GM12872 (cell line): Measurements from ENCODE around the gene VIPR1.

Experiments used
- TF ChIP-seq, protein P1 (sequence below): IDR thresholded peaks from 3 replicates; pipeline ENCODE4 v1.5.1; 2011; ENCODE audit warnings: low read depth, mild to moderate bottlenecking, low read length, moderate library complexity; ENCODE audit not compliant: insufficient read depth

VIPR1 gene, protein sequence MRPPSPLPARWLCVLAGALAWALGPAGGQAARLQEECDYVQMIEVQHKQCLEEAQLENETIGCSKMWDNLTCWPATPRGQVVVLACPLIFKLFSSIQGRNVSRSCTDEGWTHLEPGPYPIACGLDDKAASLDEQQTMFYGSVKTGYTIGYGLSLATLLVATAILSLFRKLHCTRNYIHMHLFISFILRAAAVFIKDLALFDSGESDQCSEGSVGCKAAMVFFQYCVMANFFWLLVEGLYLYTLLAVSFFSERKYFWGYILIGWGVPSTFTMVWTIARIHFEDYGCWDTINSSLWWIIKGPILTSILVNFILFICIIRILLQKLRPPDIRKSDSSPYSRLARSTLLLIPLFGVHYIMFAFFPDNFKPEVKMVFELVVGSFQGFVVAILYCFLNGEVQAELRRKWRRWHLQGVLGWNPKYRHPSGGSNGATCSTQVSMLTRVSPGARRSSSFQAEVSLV

DNA sequence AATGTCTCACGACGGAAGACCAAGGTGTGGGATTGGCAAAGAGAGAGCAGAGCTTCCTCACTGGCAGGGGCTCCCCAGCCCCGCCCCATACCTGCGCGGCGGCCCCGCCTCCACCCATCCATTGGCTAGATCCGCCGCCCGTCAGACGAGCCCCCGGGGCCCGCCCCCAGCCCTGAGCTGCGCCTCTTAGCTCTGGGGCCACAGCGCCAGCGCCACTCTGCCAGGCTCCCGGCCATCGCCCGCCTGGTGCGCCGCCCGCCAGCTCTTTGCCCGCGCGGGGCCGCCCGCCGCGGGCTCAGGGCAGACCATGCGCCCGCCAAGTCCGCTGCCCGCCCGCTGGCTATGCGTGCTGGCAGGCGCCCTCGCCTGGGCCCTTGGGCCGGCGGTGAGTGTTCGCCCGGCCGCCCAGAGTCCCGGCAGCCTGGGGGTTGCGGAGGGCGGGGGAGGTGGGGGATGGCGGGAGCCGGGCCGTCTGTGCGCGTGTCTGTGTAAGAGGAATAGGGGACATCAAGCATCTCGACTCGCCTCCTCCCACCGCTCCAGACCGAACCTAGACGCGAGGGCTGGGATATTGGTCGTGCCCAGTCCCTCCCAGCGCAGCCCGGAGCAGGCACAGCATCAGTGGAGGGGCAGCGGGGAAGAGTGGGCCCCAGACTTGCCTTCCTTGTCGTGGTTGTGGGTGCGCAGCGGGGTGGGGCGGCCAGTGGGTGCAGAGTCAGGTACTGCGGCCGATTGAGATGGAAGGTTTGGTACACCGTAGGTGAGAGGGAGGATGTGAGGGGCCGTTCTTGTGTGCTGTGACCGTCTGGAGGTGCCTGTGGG lies at the start of gene VIPR1:
TSS of gene VIPR1 (plus strand) at position 215 of the 822 bp plus-strand sequence. CDS start at position 308, 93 bp downstream.
- TF ChIP-seq, protein P1, sequence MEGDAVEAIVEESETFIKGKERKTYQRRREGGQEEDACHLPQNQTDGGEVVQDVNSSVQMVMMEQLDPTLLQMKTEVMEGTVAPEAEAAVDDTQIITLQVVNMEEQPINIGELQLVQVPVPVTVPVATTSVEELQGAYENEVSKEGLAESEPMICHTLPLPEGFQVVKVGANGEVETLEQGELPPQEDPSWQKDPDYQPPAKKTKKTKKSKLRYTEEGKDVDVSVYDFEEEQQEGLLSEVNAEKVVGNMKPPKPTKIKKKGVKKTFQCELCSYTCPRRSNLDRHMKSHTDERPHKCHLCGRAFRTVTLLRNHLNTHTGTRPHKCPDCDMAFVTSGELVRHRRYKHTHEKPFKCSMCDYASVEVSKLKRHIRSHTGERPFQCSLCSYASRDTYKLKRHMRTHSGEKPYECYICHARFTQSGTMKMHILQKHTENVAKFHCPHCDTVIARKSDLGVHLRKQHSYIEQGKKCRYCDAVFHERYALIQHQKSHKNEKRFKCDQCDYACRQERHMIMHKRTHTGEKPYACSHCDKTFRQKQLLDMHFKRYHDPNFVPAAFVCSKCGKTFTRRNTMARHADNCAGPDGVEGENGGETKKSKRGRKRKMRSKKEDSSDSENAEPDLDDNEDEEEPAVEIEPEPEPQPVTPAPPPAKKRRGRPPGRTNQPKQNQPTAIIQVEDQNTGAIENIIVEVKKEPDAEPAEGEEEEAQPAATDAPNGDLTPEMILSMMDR = no peak

DNA sequence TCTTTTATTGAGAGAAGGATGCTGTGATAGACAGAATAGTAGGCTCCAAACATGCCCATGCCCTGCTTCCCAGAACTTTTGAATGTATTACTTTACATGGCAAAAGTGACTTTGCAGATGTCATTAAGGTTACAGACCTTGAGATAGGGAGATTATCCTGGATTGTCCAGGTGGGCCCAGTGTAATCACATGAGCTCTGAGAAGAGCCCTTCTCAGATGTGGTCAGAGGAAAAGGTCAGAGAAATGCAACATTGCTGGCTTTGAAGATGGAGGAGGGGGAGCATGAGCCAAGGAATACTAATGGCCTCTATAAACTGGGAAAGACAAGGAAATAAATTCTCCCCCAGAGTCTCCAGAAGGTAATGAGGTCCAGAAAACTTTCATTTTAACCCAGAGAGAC lies 46.2 kb upstream of the VIPR1 start:
- TF ChIP-seq, protein P1 = no peak

DNA sequence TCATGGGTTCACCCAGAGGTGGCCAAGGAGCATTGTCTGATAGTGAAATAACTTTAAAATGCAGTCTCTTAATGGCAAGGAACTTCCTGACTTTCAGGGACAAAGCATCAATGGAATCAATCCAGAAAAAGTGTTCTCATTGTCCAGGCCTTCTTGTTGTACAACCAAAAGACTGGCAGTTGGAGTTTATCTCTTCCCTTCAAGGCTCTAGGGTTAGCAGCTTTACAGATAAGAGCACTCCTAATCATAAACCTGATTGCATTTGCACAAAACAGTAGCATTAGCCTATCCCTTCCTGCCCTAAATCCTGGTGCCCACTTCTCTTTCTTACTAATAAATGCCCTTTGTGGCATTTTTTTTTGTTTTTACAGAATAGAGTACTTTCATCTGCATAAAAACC lies 43.3 kb upstream of the VIPR1 start:
- TF ChIP-seq, protein P1 = no peak

DNA sequence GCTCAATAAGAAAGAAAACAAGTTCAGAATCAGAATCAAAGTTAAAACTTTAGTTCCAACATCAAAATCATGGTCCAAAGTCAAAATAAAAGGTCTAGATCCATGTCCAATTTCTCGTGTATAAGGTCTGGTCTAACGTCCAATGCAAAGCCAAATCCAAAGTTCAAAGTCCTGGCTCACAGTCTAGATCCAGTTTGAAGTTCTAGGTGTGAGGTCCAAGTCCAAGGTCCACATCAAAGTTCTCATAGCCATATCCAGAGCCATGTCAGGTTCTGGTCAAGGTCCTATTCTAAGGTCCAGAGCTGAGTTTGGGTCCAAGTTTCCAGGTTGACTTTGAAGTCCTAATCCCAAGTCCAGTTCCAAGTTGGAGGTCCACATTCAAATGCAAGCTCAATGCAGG lies 40.7 kb upstream of the VIPR1 start:
- TF ChIP-seq, protein P1 = no peak

DNA sequence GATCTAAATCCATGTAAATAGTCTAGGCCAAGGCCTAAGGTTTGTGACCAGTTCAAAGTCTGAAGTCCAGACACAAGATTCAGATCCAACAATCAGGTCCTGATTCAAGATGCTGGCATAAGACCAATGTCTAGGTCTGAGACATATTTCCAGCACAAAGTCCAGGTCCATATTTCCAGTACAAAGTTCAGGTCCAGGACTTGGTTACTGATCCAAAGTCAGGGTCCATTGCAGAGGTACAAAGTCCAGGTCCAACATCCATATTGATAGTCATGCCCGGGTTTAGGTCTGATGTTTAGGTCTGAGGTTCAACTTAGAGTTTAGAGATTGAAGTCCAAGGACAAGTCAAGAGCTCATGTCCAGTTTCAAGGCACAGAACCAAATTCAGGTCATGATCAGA lies 39.4 kb upstream of the VIPR1 start:
- TF ChIP-seq, protein P1 = no peak

DNA sequence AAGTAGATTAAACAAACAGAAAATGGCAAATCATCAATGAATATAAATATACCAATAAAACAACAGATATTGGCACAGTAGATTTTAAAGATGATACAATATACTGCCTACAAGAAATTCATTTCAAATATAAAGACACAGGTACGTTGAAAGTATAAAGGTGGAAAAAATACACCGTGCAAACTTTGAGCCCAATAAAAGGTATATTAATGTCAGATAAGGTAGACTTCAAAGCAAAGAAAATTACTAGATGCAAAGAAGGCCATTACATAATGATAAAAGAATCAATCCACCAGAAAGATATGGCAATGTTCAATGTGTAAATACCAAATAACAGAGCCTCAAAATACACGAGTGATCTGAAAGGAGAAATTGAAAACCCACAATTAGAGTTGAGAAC lies 34.3 kb upstream of the VIPR1 start:
- TF ChIP-seq, protein P1 = no peak

DNA sequence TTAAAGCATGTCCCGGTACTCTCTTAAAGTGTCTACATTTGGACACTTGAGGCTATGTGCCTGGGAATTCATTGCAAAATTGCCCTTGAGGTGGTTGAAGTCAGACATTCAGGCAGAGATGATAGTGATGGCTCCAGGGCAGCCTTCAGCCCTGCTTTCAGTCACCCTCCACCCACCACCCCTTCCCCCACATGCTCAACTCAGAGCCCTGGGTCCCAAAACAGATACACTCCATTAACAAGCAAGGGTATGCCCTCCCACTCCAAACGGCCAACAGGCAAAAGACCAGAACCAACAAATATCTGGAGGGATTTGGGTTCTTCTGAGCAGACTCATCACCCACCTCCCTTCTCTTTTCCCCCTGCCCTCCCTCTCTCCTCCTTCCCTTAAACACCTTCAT lies 29.9 kb upstream of the VIPR1 start:
- TF ChIP-seq, protein P1 = no peak
